ENCODE data around the gene ME3. TPM values are rescaled to one million over a fixed set of nuclear protein-coding genes. Genes with fewer than 3 reads are reported as not detected.

Gene ME3
- total RNA-seq, 3 donors from 2014 or later, result 29.3 to 51.2 (median 31.8) TPM

- Histone ChIP-seq H3K36me3 (ENCODE audit: low read depth) (no peaks in the 10 kb centered on the region), H3K4me1 (ENCODE audit: low read depth) (peaks cover 3% of the 10 kb centered on the region), H3K4me3 (no peak overlapping the region), H3K9me3 (no peaks in the 10 kb centered on the region)
- DNase-seq (no peak), ATAC-seq (no peak)
- TF ChIP-seq CTCF (IDR thresholded peaks at IDR 0.05), result no peak
- intact Hi-C loops (cut with DNase I, micrococcal nuclease), result no loop called here
These were observed 191.0 kb downstream of the ME3 start for GRCh38 chr11:86481399-86481798.

GRCh38 chr11:86478348-86478747 lies 194.1 kb downstream of the ME3 start:
- TF ChIP-seq CTCF (IDR thresholded peaks at IDR 0.05), result no peak
- ATAC-seq, result no peak
- Histone ChIP-seq H3K36me3 (ENCODE audit: low read depth) (no peaks in the 10 kb centered on the region), H3K9me3 (no peaks in the 10 kb centered on the region), H3K4me1 (ENCODE audit: low read depth) (peaks cover 8% of the 10 kb centered on the region), H3K4me3 (no peak overlapping the region)
- DNase-seq, result no peak
- intact Hi-C loops (cut with DNase I, micrococcal nuclease), result no loop called here

- ATAC-seq (no peak), DNase-seq (no peak)
- intact Hi-C loops (cut with DNase I, micrococcal nuclease), result no loop called here
- Histone ChIP-seq H3K36me3 (ENCODE audit: low read depth) (no peaks in the 10 kb centered on the region), H3K9me3 (no peaks in the 10 kb centered on the region), H3K4me3 (no peak overlapping the region), H3K4me1 (ENCODE audit: low read depth) (peaks cover 8% of the 10 kb centered on the region)
- no peak for TF ChIP-seq CTCF (IDR thresholded peaks at IDR 0.05)
These were observed 194.8 kb downstream of the ME3 start for GRCh38 chr11:86477495-86478155.

GRCh38 chr11:86476109-86476861 lies 196.1 kb downstream of the ME3 start:
- no peaks in the 10 kb centered on the region for H3K36me3 ChIP-seq (ENCODE audit: low read depth)
- H3K4me3 ChIP-seq, result no peak overlapping the region
- no peak for TF ChIP-seq CTCF (IDR thresholded peaks at IDR 0.05)
- peaks cover 8% of the 10 kb centered on the region for H3K4me1 ChIP-seq (ENCODE audit: low read depth)
- peak; percentile 87 for ATAC-seq
- intact Hi-C loops (cut with DNase I, micrococcal nuclease), result no loop called here
- no peaks in the 10 kb centered on the region for H3K9me3 ChIP-seq
- DNase-seq, result peak in 1 of 3 donors; percentile 46

- no peaks in the 10 kb centered on the region for H3K36me3 ChIP-seq (ENCODE audit: low read depth)
- ATAC-seq, result no peak
- peaks cover 8% of the 10 kb centered on the region for H3K4me1 ChIP-seq (ENCODE audit: low read depth)
- no peak overlapping the region for H3K4me3 ChIP-seq
- no peak for DNase-seq
- no peaks in the 10 kb centered on the region for H3K9me3 ChIP-seq
- no peak for TF ChIP-seq CTCF (IDR thresholded peaks at IDR 0.05)
- intact Hi-C loops (cut with DNase I, micrococcal nuclease), result no loop called here
These were observed 197.4 kb downstream of the ME3 start for GRCh38 chr11:86475027-86475426.

All from mucosa of descending colon (tissue), 3 donors.